GM12878 (cell line): ENCODE results near the gene ATRNL1. TPM values are rescaled to one million over a fixed set of nuclear protein-coding genes. Genes with fewer than 3 reads are reported as not detected.

Experiments used
- ATAC-seq: fragments of 200-7000 bp; cut with Tn5 transposase; 3 replicates; pipeline ENCODE4 v1.9.1; 2020; ENCODE audit warnings: mild to moderate bottlenecking, moderate library complexity
- BruUV-seq: library from RNA; stranded (reverse); fragments of 400-500 nt; replicated peaks from 2 replicates; lab custom pipeline; 2021; lab: Mats Ljungman, UMichigan
- CTCF ChIA-PET: fragments of 300-600 bp; sonication (Branson Sonifier 250); formaldehyde crosslinking; extraction: SDS; loops from one replicate; lab custom pipeline; 2021; ENCODE audit warnings: inconsistent platforms; lab: Yijun Ruan, JAX
- POLR2A ChIA-PET: fragments of 350-600 bp; formaldehyde crosslinking; extraction: SDS; loops from one replicate; lab custom pipeline; 2021; ENCODE audit warnings: inconsistent platforms; lab: Charles Lee
- RAD21 ChIA-PET: fragments of 300-600 bp; sonication (Branson Sonifier 250); formaldehyde crosslinking; loops from one replicate; lab custom pipeline; 2023; ENCODE audit warnings: antibody characterized with exemption; ENCODE audit not compliant: unreplicated experiment; lab: Charles Lee
- SMC1A ChIA-PET: fragments of 300-600 bp; sonication (Branson Sonifier 250); formaldehyde crosslinking; loops from one replicate; lab custom pipeline; 2023; ENCODE audit not compliant: unreplicated experiment, uncharacterized antibody; lab: Charles Lee
- DNase-seq: peaks from one replicate; pipeline ENCODE4 v3.0.0-alpha.2; 2011; ENCODE audit warnings: low read depth, low spot score
- FAIRE-seq: peaks from 3 replicates; lab custom pipeline; 2011; peaks lifted over from hg19 to GRCh38; lab: Jason Lieb, UNC
- H2AFZ ChIP-seq: 2 replicates; pipeline ENCODE4 v1.6.0; 2011; ENCODE audit warnings: low read depth, low read length, control low read depth; ENCODE audit not compliant: control insufficient read depth
- H3K27ac ChIP-seq: 2 replicates; pipeline ENCODE4 v1.5.1; 2011; ENCODE audit warnings: control low read depth; ENCODE audit not compliant: control insufficient read depth, insufficient read depth
- H3K27me3 ChIP-seq, 2 experiments: replicated peaks in 1 of 2; 2 replicates each; pipeline versions ENCODE4 v1.6.0 to v1.6.1; 2011; ENCODE audit warnings: low read length in 1 of 2; ENCODE audit not compliant: control insufficient read depth in 2 of 2, insufficient read depth in 2 of 2
- H3K36me3 ChIP-seq, 2 experiments: 2 replicates each; pipeline ENCODE4 v1.5.1; 2011; ENCODE audit warnings: low read length in 1 of 2; ENCODE audit not compliant: control insufficient read depth in 2 of 2, insufficient read depth in 2 of 2
- H3K4me1 ChIP-seq: 2 replicates; pipeline ENCODE4 v1.6.1; 2011; ENCODE audit warnings: mild to moderate bottlenecking, low read length, moderate library complexity, mixed read lengths; ENCODE audit not compliant: control insufficient read depth, insufficient read depth
- H3K4me2 ChIP-seq: 2 replicates; pipeline ENCODE4 v1.6.0; 2011; ENCODE audit warnings: control low read depth; ENCODE audit not compliant: control insufficient read depth, insufficient read depth
- H3K4me3 ChIP-seq: fragments of 200-600 bp; sonication (generic); 2 replicates; pipeline ENCODE4 v1.5.1; 2016
- H3K79me2 ChIP-seq: 2 replicates; pipeline ENCODE4 v1.6.0; 2011; ENCODE audit warnings: low read length; ENCODE audit not compliant: control insufficient read depth, insufficient read depth
- H3K9ac ChIP-seq: 2 replicates; pipeline ENCODE4 v1.8.0; 2011; ENCODE audit warnings: low read length, control low read depth, mixed read lengths; ENCODE audit not compliant: control insufficient read depth, insufficient read depth
- H3K9me3 ChIP-seq: replicated peaks from 3 replicates; pipeline ENCODE4 v1.5.1; 2011; ENCODE audit warnings: mild to moderate bottlenecking, low read length; ENCODE audit not compliant: control insufficient read depth, insufficient read depth
- H4K20me1 ChIP-seq: 2 replicates; pipeline ENCODE4 v1.6.0; 2011; ENCODE audit not compliant: control insufficient read depth, insufficient read depth
- BCL11A ChIP-seq: IDR thresholded peaks from 2 replicates; pipeline ENCODE4 v1.6.1; 2011; ENCODE audit warnings: low read depth, low read length
- CBX3 ChIP-seq: fragments of 200-600 bp; sonication (generic); IDR thresholded peaks from 2 replicates; pipeline ENCODE4 v1.6.1; 2016; ENCODE audit warnings: low read depth, borderline replicate concordance
- FOS ChIP-seq: IDR thresholded peaks from 3 replicates; pipeline ENCODE4 v1.6.1; 2011; ENCODE audit warnings: borderline replicate concordance; ENCODE audit not compliant: insufficient read length; ENCODE audit errors: extremely low read depth
- FOXK2 ChIP-seq: fragments of 450-650 bp; IDR thresholded peaks from 2 replicates; pipeline ENCODE4 v1.6.1; 2017; ENCODE audit warnings: mild to moderate bottlenecking, moderate library complexity
- FOXM1 ChIP-seq: IDR thresholded peaks from 2 replicates; pipeline ENCODE4 v1.6.1; 2012; ENCODE audit warnings: low read depth, mild to moderate bottlenecking, inconsistent platforms, low read length, moderate library complexity
- GATAD2B ChIP-seq: fragments of 450-650 bp; conservative IDR thresholded peaks from 2 replicates; pipeline ENCODE4 v1.6.1; 2017; ENCODE audit warnings: low read depth, mild to moderate bottlenecking, moderate library complexity
- IRF4 ChIP-seq: IDR thresholded peaks from 2 replicates; pipeline ENCODE4 v1.6.1; 2011; ENCODE audit warnings: low read depth, low read length
- MEF2B ChIP-seq: fragments of 450-650 bp; IDR thresholded peaks from 2 replicates; pipeline ENCODE4 v1.6.1; 2018; ENCODE audit warnings: mild to moderate bottlenecking, moderate library complexity; ENCODE audit not compliant: partially characterized antibody, poor library complexity, severe bottlenecking
- MTA2 ChIP-seq: fragments of 450-650 bp; IDR thresholded peaks from 2 replicates; pipeline ENCODE4 v1.6.1; 2016; ENCODE audit warnings: low read depth, mild to moderate bottlenecking, moderate library complexity
- MTA3 ChIP-seq: IDR thresholded peaks from 2 replicates; pipeline ENCODE4 v1.6.1; 2012; ENCODE audit warnings: low read length, inconsistent platforms, borderline replicate concordance
- MYC ChIP-seq: IDR thresholded peaks from 2 replicates; pipeline ENCODE4 v1.6.1; 2011; ENCODE audit warnings: mild to moderate bottlenecking, low read length, moderate library complexity, inconsistent platforms; ENCODE audit not compliant: insufficient read depth, insufficient replicate concordance, insufficient read length, severe bottlenecking
- NFYA ChIP-seq: IDR thresholded peaks from 2 replicates; pipeline ENCODE4 v1.6.1; 2011; ENCODE audit warnings: low read depth, mild to moderate bottlenecking, low read length, improper control_type of control experiment, borderline replicate concordance
- RELA ChIP-seq: fragments of 450-650 bp; IDR thresholded peaks from 2 replicates; pipeline ENCODE4 v1.8.0; 2014; ENCODE audit warnings: borderline replicate concordance; ENCODE audit not compliant: partially characterized antibody
- SIX5 ChIP-seq: IDR thresholded peaks from 2 replicates; pipeline ENCODE4 v1.6.1; 2011; ENCODE audit warnings: mild to moderate bottlenecking, low read depth, low read length, moderate library complexity; ENCODE audit not compliant: severe bottlenecking
- STAT3 ChIP-seq: IDR thresholded peaks from 2 replicates; pipeline ENCODE4 v1.6.1; 2011; ENCODE audit warnings: low read depth, low read length, improper control_type of control experiment
- ZNF622 ChIP-seq: fragments of 450-650 bp; IDR thresholded peaks from 2 replicates; pipeline ENCODE4 v1.6.1; 2017; ENCODE audit warnings: mild to moderate bottlenecking, inconsistent platforms
- WGBS: methylation state at CpG from one replicate; pipeline ENCODE4 v1.1.6; 2016; ENCODE audit warnings: low lambda C conversion rate; ENCODE audit not compliant: insufficient replicate concordance, insufficient coverage; ENCODE audit errors: missing lambda C conversion rate; 5-methylcytosine and 5-hydroxymethylcytosine counted together
- in situ Hi-C: fragments of 300-500 bp; cut with MboI; formaldehyde crosslinking; loops from 9 replicates; pipeline ENCODE4 v1.14.3; 2018; ENCODE audit warnings: mixed read lengths
- intact Hi-C: fragments of 100-400 bp; cut with micrococcal nuclease; formaldehyde crosslinking; loops from one replicate; pipeline ENCODE4 v1.14.2; 2022; ENCODE audit not compliant: unreplicated experiment
- polyA plus RNA-seq, 11 experiments: library from polyadenylated mRNA; depleted of rRNA in 4 of 11; unstranded in 6 of 11; stranded (reverse) in 5 of 11; fragments of >200 nt; fragmentation: Nextera tagmentation in 4 of 11; fragmentation: Illumina TruSeq in 1 of 11; extraction: Ambion mirVana in 4 of 11; extraction: Trizol in 1 of 11; gene quantifications; 1 replicate in 1 of 11; 2 replicates in 10 of 11; pipeline versions ENCODE4 v1.2.1 to v1.2.3, GENCODE V29; 2011 to 2016; ENCODE audit warnings: inconsistent platforms in 2 of 11, missing spikeins in 2 of 11, low read depth in 1 of 11
- total RNA-seq, 4 experiments: library from RNA; depleted of rRNA in 3 of 4; stranded (reverse); fragments of >200 nt in 3 of 4; fragmentation: Illumina TruSeq in 1 of 4; extraction: Trizol in 1 of 4; gene quantifications; 2 replicates each; pipeline versions ENCODE4 v1.2.1 to v1.2.3, GENCODE V29; 2013 to 2021
- TF ChIP-seq, protein P1 (sequence below): IDR thresholded peaks from 2 replicates; pipeline ENCODE4 v1.6.1; 2012; ENCODE audit warnings: mild to moderate bottlenecking, low read depth, low read length
- TF ChIP-seq, protein P2 (sequence below): IDR thresholded peaks from 2 replicates; pipeline ENCODE4 v1.6.1; 2011; ENCODE audit warnings: mild to moderate bottlenecking, low read depth, low read length, moderate library complexity; ENCODE audit not compliant: insufficient replicate concordance

Gene ATRNL1
- total and polyA plus RNA-seq, 10 of the 15 experiments (the other 5 are each of a cell fraction or from before 2014, with no cell fraction given) = 0.03 to 1.4 (median 0.34) TPM

DNA sequence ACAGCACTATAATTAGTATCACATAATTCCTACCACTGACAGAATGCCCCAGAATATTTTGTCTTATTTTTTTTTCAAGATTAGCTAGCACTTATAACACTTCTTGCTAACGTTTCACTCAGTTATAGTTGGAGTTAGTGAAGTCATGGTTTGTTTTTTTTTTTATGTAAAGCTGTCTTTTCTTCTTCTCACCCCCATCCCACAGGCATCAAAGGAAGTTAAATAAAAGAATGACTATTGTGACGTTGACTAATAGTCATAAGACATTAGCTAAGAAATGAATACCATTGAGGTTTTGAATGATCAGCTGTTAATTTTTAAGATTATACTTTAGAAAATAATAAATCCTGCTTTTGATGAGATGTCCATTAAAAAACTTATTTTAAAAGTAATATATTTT lies 681.6 kb downstream of the ATRNL1 start:
- H4K20me1 ChIP-seq = no peaks in the 10 kb centered on the region
- no peaks in the 10 kb centered on the region for H3K9me3 ChIP-seq
- BruUV-seq = no TSS peak
- intact Hi-C loops = no loop called here
- H2AFZ ChIP-seq = no peak overlapping the region
- no peak overlapping the region for H3K9ac ChIP-seq
- FAIRE-seq (no peak), DNase-seq (no peak), ATAC-seq (no peak)
- H3K79me2 ChIP-seq = no peaks in the 10 kb centered on the region
- SMC1A ChIA-PET = no interaction called here
- in situ Hi-C loops = no loop called here
- POLR2A ChIA-PET = no interaction called here
- no peak overlapping the region for H3K4me3 ChIP-seq
- RAD21 ChIA-PET = no interaction called here
- H3K36me3 ChIP-seq = no peaks in the 10 kb centered on the region
- TF ChIP-seq CBX3 (no peak), MEF2B (no peak), MTA2 (no peak), FOS (no peak), NFYA (no peak), GATAD2B (no peak), RELA (no peak), IRF4 (no peak), STAT3 (no peak), SIX5 (no peak), MYC (no peak), ZNF622 (no peak), MTA3 (no peak), BCL11A (no peak), FOXK2 (no peak), FOXM1 (no peak)
- TF ChIP-seq, protein P1, sequence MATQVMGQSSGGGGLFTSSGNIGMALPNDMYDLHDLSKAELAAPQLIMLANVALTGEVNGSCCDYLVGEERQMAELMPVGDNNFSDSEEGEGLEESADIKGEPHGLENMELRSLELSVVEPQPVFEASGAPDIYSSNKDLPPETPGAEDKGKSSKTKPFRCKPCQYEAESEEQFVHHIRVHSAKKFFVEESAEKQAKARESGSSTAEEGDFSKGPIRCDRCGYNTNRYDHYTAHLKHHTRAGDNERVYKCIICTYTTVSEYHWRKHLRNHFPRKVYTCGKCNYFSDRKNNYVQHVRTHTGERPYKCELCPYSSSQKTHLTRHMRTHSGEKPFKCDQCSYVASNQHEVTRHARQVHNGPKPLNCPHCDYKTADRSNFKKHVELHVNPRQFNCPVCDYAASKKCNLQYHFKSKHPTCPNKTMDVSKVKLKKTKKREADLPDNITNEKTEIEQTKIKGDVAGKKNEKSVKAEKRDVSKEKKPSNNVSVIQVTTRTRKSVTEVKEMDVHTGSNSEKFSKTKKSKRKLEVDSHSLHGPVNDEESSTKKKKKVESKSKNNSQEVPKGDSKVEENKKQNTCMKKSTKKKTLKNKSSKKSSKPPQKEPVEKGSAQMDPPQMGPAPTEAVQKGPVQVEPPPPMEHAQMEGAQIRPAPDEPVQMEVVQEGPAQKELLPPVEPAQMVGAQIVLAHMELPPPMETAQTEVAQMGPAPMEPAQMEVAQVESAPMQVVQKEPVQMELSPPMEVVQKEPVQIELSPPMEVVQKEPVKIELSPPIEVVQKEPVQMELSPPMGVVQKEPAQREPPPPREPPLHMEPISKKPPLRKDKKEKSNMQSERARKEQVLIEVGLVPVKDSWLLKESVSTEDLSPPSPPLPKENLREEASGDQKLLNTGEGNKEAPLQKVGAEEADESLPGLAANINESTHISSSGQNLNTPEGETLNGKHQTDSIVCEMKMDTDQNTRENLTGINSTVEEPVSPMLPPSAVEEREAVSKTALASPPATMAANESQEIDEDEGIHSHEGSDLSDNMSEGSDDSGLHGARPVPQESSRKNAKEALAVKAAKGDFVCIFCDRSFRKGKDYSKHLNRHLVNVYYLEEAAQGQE = no peak
- TF ChIP-seq, protein P2, sequence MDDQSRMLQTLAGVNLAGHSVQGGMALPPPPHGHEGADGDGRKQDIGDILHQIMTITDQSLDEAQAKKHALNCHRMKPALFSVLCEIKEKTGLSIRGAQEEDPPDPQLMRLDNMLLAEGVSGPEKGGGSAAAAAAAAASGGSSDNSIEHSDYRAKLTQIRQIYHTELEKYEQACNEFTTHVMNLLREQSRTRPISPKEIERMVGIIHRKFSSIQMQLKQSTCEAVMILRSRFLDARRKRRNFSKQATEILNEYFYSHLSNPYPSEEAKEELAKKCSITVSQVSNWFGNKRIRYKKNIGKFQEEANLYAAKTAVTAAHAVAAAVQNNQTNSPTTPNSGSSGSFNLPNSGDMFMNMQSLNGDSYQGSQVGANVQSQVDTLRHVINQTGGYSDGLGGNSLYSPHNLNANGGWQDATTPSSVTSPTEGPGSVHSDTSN = no peak
- H3K4me2 ChIP-seq = no peak overlapping the region
- 0% methylated on average over 2 of the region's 2 CpGs for WGBS
- no peaks in the 10 kb centered on the region for H3K4me1 ChIP-seq
- H3K27ac ChIP-seq = no peak overlapping the region
- no peaks in the 10 kb centered on the region for H3K27me3 ChIP-seq
- CTCF ChIA-PET = no interaction called here
